Peyer's patch (tissue), 4 donors: ENCODE results near the gene KLHL40. TPM values are rescaled to one million over a fixed set of nuclear protein-coding genes. Genes with fewer than 3 reads are reported as not detected.

Source experiments
- DNase-seq, 3 donors: peaks; one replicate each; pipeline ENCODE4 v3.0.0-alpha.2; 2017 to 2019
- H3K27ac ChIP-seq, 4 donors: fragments of 200-600 bp; sonication (generic); one replicate each; pipeline ENCODE4 v1.5.1; 2016 to 2019
- H3K27me3 ChIP-seq, 2 donors: fragments of 200-600 bp; sonication (generic); one replicate each; pipeline ENCODE4 v1.5.1; 2019
- H3K36me3 ChIP-seq, 3 donors: fragments of 200-600 bp; sonication (generic); one replicate each; pipeline ENCODE4 v1.5.1; 2016 to 2019
- H3K4me1 ChIP-seq, 4 donors: fragments of 200-600 bp; sonication (generic); one replicate each; pipeline ENCODE4 v1.5.1; 2016 to 2019
- H3K4me3 ChIP-seq, 4 donors: fragments of 200-600 bp; sonication (generic); 1 replicate in 3 of 4; 2 replicates in 1 of 4; pipeline ENCODE4 v1.5.1; 2016 to 2019; ENCODE audit warnings: mild to moderate bottlenecking in 1 of 4
- H3K9me3 ChIP-seq, 4 donors: fragments of 200-600 bp; sonication (generic); one replicate each; pipeline ENCODE4 v1.5.1; 2016 to 2019; ENCODE audit warnings: mild to moderate bottlenecking in 1 of 4
- POLR2A ChIP-seq, 2 donors: fragments of 450-650 bp; IDR thresholded peaks; one replicate each; pipeline ENCODE4 v1.5.1; 2017; ENCODE audit warnings: antibody characterized with exemption in 2 of 2, mild to moderate bottlenecking in 2 of 2, moderate library complexity in 2 of 2
- total RNA-seq, 4 donors: library from RNA; depleted of rRNA; stranded (reverse); fragments of >200 nt; gene quantifications; one replicate each; pipeline ENCODE4 v1.1.0, GENCODE V29; 2016
- TF ChIP-seq, protein P1 (sequence below), 6 experiments: fragments of 450-650 bp in 4 of 6; fragments of 200-600 bp in 2 of 6; sonication (generic) in 1 of 6; IDR thresholded peaks; one replicate each; pipeline ENCODE4 v1.5.1; 2017 to 2019; ENCODE audit warnings: antibody characterized with exemption in 6 of 6, mild to moderate bottlenecking in 3 of 6, moderate library complexity in 1 of 6

The KLHL40 gene
- total RNA-seq, 4 donors from 2014 or later = not detected

DNA sequence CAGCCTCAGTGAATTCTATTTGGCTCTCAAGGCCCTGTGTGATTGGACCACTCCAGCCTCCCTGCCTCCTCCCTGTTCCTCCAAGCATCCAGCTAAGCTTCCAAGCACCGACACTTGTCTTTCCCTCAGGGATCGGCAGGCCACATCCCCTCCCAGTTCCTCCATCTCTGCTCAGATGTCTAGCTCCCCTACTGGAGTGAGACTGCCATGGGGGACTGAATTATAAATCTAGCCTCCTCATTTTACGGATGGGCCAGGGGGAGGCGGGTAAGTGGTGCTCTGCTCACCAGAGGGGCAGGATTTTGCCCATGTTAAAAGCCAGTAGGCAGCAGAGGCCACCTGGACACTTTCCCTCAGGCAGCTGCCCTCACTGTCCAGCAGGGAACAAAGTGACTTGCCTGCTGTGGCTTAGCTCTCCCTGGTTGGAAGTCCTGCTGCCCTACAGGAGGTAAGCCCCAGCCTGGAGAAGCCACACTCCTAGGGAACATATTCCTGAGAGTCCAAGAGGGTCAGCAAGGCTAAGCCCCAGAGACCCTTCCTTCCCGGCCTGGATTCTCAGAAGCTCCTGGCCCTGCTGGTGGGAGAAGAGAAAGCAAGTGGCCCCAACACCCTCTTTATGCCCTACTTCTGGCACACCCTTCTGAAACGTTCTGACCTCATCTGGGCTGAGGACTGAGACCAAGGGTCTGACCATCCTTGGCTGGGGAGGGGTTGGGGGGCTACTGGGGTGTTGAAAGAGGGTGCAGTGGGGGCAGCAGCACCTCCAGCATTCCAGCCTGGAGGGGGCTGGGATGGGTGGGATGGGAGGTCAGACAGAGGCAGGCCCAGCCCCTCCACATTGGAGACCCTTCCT lies 26.4 kb downstream of the KLHL40 start:
- peak in 2 of 3 donors; percentile 32 to 33 for DNase-seq
- no peak overlapping the region for H3K4me3 ChIP-seq
- H3K4me1 ChIP-seq = no peaks in the 10 kb centered on the region
- H3K9me3 ChIP-seq = no peaks in the 10 kb centered on the region
- H3K27ac ChIP-seq = no peak overlapping the region
- H3K27me3 ChIP-seq = no peaks in the 10 kb centered on the region
- TF ChIP-seq POLR2A (IDR thresholded peaks at IDR 0.05) = no peak
- TF ChIP-seq, protein P1, sequence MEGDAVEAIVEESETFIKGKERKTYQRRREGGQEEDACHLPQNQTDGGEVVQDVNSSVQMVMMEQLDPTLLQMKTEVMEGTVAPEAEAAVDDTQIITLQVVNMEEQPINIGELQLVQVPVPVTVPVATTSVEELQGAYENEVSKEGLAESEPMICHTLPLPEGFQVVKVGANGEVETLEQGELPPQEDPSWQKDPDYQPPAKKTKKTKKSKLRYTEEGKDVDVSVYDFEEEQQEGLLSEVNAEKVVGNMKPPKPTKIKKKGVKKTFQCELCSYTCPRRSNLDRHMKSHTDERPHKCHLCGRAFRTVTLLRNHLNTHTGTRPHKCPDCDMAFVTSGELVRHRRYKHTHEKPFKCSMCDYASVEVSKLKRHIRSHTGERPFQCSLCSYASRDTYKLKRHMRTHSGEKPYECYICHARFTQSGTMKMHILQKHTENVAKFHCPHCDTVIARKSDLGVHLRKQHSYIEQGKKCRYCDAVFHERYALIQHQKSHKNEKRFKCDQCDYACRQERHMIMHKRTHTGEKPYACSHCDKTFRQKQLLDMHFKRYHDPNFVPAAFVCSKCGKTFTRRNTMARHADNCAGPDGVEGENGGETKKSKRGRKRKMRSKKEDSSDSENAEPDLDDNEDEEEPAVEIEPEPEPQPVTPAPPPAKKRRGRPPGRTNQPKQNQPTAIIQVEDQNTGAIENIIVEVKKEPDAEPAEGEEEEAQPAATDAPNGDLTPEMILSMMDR (IDR thresholded peaks at IDR 0.05) = no peak
- H3K36me3 ChIP-seq = no peaks in the 10 kb centered on the region

DNA sequence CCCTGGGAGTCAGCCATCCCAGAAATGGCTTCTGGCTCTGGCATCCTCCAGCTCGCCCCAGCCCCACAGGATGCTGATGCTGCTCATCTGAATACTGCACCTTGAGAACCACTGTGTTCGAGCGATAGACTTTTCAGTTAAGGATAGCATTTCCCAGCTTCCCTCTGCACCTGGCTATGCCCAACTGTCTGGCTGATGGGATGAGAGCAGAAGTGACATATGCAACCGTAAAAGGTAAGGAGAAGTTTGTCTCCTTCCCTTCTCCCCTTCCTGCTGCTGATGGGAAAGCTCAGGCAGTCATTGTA lies 27.0 kb downstream of the KLHL40 start:
- Histone ChIP-seq H3K4me3 (no peak overlapping the region), H3K27ac (no peak overlapping the region)
- TF ChIP-seq, protein P1 (IDR thresholded peaks at IDR 0.05) = no peak
- TF ChIP-seq POLR2A (IDR thresholded peaks at IDR 0.05) = no peak

DNA sequence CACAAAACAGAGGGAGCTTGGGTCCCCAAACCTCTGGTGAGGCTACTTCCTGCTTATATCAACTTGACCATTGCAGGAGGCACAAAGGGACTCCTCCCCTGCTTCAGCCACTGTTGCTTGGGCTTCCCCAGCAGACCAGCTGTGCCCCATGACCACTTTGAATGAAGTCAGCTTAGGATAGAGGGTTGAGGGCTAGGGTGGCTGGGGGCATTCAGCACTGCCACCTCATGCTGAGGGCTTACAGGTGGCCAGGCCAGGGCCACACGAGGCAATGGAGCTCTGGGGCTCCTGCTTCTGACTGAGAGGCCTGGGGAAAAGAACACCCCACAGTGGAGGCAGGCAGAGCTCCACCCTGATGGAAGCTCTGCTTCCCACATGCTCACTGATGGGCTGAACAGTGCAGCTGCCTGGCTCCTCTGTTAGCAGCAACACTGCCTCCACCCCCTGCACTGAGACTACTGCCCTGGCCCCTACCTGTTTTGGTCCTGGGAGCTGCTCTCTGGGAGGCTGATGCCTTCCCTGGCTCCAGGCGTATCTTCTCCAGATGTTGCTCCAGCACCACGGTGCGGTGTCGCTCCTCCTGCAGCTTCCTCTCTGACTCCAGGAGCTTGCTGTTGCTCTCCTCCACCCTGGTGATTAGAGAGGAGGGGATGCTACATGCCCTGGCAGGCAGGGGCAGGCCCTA lies 27.5 kb downstream of the KLHL40 start:
- peak in 1 of 3 donors; percentile 37 for DNase-seq
- H3K4me1 ChIP-seq = no peaks in the 10 kb centered on the region
- no peak for TF ChIP-seq POLR2A (IDR thresholded peaks at IDR 0.05)
- TF ChIP-seq, protein P1 (IDR thresholded peaks at IDR 0.05) = no peak
- no peaks in the 10 kb centered on the region for H3K27me3 ChIP-seq
- no peaks in the 10 kb centered on the region for H3K9me3 ChIP-seq
- H3K36me3 ChIP-seq = no peaks in the 10 kb centered on the region
- no peak overlapping the region for H3K4me3 ChIP-seq
- no peak overlapping the region for H3K27ac ChIP-seq

More for the DNA sequence above, 27.0 kb downstream of the KLHL40 start:
- no peaks in the 10 kb centered on the region for H3K9me3 ChIP-seq
- H3K36me3 ChIP-seq = no peaks in the 10 kb centered on the region
- DNase-seq = no peak
- no peaks in the 10 kb centered on the region for H3K4me1 ChIP-seq
- no peaks in the 10 kb centered on the region for H3K27me3 ChIP-seq

DNA sequence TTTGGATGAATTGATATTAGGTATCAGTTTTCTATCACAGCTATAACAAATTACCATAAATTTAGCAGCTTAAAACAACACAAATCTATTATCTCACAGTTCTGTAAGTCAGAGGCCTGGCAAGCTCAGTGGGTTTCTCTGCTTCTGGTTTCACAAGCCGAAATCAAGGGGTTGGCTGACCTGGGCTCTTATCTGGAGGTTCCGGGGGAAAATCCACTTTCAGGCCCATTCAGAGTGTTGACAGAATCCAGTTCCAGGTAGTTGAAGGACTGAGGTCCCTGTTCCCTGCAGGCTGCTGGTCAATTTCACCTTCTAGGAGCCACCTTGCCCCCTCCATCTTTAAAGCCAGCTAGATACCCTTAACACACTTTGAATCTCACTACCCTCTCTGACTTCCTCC lies 28.4 kb downstream of the KLHL40 start:
- Histone ChIP-seq H3K27me3 (no peaks in the 10 kb centered on the region), H3K36me3 (no peaks in the 10 kb centered on the region), H3K4me3 (no peak overlapping the region), H3K9me3 (no peaks in the 10 kb centered on the region), H3K27ac (no peak overlapping the region), H3K4me1 (no peaks in the 10 kb centered on the region)
- peak in 2 of 3 donors; percentile 5 to 7 for DNase-seq
- TF ChIP-seq, protein P1 (IDR thresholded peaks at IDR 0.05) = no peak

DNA sequence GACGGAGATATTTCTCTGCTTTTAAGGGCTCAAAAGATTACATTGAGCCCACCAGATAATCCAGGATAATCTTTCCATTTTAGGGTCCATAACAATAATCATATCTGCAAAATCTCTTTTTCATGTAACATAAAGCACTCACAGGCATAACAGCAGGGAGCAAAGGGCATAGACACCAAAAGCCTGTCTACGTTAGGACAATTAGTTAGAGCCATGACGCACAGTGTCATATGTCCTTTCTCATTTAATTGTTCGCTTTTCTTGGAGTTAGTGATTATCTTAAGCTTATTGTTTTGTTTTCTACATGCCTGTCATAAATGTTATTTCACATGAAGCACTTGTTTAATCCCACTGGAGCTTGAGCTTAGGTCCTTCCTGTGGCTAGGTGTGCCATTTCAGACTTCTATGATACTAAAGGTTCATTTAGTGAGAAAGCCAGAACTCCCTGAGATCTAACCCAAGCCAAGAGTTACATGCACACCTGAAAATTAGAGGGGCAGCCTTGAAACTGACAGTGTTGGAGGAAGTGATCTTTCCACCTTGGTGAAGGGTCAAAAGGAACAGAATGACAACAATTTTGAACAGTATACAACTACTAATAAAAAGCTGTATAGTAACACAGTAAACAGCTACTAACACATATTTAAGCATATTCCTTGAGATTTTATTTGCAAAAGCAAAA lies 29.0 kb downstream of the KLHL40 start:
- DNase-seq = peak in 1 of 3 donors; percentile 47
- TF ChIP-seq, protein P1 (IDR thresholded peaks at IDR 0.05) = no peak
- TF ChIP-seq POLR2A (IDR thresholded peaks at IDR 0.05) = no peak

More for the DNA sequence above, 29.0 kb downstream of the KLHL40 start:
- Histone ChIP-seq H3K4me1 (no peaks in the 10 kb centered on the region), H3K27me3 (no peaks in the 10 kb centered on the region), H3K27ac (no peak overlapping the region), H3K9me3 (no peaks in the 10 kb centered on the region), H3K36me3 (no peaks in the 10 kb centered on the region), H3K4me3 (no peak overlapping the region)
